CD4-positive, alpha-beta T cell (primary cell): ENCODE data around the gene ATP5MC2. TPM values are rescaled to one million over a fixed set of nuclear protein-coding genes. Genes with fewer than 3 reads are reported as not detected.

ENCODE experiments used
- ATAC-seq: fragments of 200-7000 bp; cut with Tn5 transposase; one replicate; pipeline ENCODE4 v1.10.0; 2022; ENCODE audit warnings: mild to moderate bottlenecking; ENCODE audit not compliant: poor library complexity
- CTCF ChIA-PET: fragments of 350-600 bp; sonication (Branson Sonifier 250); formaldehyde crosslinking; loops from one replicate; lab custom pipeline; 2021; ENCODE audit warnings: antibody characterized with exemption, inconsistent platforms; lab: Charles Lee
- POLR2A ChIA-PET: fragments of 350-600 bp; sonication (Branson Sonifier 250); formaldehyde crosslinking; loops from one replicate; lab custom pipeline; 2021; ENCODE audit warnings: antibody characterized with exemption, inconsistent platforms; lab: Charles Lee
- DNase-seq, 14 experiments: peaks; one replicate each; pipeline ENCODE4 v3.0.0-alpha.2; 2013 to 2020; ENCODE audit warnings: mixed read lengths in 2 of 14
- H3K27ac ChIP-seq, 2 donors: one replicate each; pipeline versions ENCODE4 v1.5.1 to v1.7.0; 2013; ENCODE audit warnings: low read length in 2 of 2, low read depth in 1 of 2, mild to moderate bottlenecking in 1 of 2
- H3K27me3 ChIP-seq, 2 experiments: 1 replicate in 1 of 2; 2 replicates in 1 of 2; pipeline versions ENCODE4 v1.6.1 to v1.7.0; 2013; ENCODE audit warnings: low read length in 2 of 2, control low read depth in 1 of 2, mild to moderate bottlenecking in 1 of 2, moderate library complexity in 1 of 2; ENCODE audit not compliant: insufficient read depth in 2 of 2, control insufficient read depth in 1 of 2
- H3K36me3 ChIP-seq: one replicate; pipeline ENCODE4 v1.6.1; 2013; ENCODE audit warnings: low read length, control low read depth; ENCODE audit not compliant: insufficient read depth
- H3K4me1 ChIP-seq: one replicate; pipeline ENCODE4 v1.6.1; 2013; ENCODE audit warnings: low read length, control low read depth; ENCODE audit not compliant: insufficient read depth
- H3K4me3 ChIP-seq: one replicate; pipeline ENCODE4 v1.5.1; 2013; ENCODE audit warnings: mild to moderate bottlenecking, low read length, moderate library complexity
- H3K9me3 ChIP-seq, 2 experiments: 1 replicate in 1 of 2; 2 replicates in 1 of 2; pipeline versions ENCODE4 v1.6.1 to v1.7.0; 2013; ENCODE audit warnings: low read length in 2 of 2, mild to moderate bottlenecking in 2 of 2, control low read depth in 1 of 2, moderate library complexity in 1 of 2; ENCODE audit not compliant: control insufficient read depth in 1 of 2, insufficient read depth in 1 of 2
- H3K27ac Mint-ChIP-seq: one replicate; pipeline ENCODE4 v1.8.0; 2020; ENCODE audit warnings: mixed read lengths
- H3K27me3 Mint-ChIP-seq: one replicate; pipeline ENCODE4 v1.8.0; 2021; ENCODE audit warnings: mixed read lengths
- H3K36me3 Mint-ChIP-seq: one replicate; pipeline ENCODE4 v1.8.0; 2021; ENCODE audit warnings: low read depth, mixed read lengths
- H3K4me1 Mint-ChIP-seq: one replicate; pipeline ENCODE4 v1.8.0; 2021; ENCODE audit warnings: low read depth, mixed read lengths
- H3K4me3 Mint-ChIP-seq: one replicate; pipeline ENCODE4 v1.8.0; 2020; ENCODE audit warnings: mild to moderate bottlenecking, mixed read lengths
- H3K9me3 Mint-ChIP-seq: one replicate; pipeline ENCODE4 v1.8.0; 2020; ENCODE audit warnings: mixed read lengths
- CTCF ChIP-seq: fragments of 200-600 bp; IDR thresholded peaks from one replicate; pipeline ENCODE4 v1.8.0; 2022; ENCODE audit warnings: antibody characterized with exemption, mild to moderate bottlenecking
- intact Hi-C, 2 experiments: fragments of 100-400 bp; cut with DNase I in 1 of 2; cut with micrococcal nuclease in 1 of 2; formaldehyde crosslinking; loops; one replicate each; pipeline versions ENCODE4 v1.15.1 to v1.9.0; 2023 to 2025; cut with DNase I, micrococcal nuclease
- total RNA-seq, 174 experiments: library from RNA in 2 of 174; stranded (reverse) in 2 of 174; gene quantifications; one replicate each; pipeline ENCODE4 v1.2.3 and lab custom pipeline; 2021 to 2026

ATP5MC2 gene
- total RNA-seq, 2 experiments from 2014 or later, result 235 to 245 TPM

GRCh38 chr12:53625373-53625945 is 50.4 kb downstream of the ATP5MC2 start:
- TF ChIP-seq CTCF, result no peak
- peak overlapping the region; percentile 91 for H3K27ac Mint-ChIP-seq
- ChIA-PET POLR2A (interaction anchor here (1.0 to 3.5 kb wide), 4 partner anchors 8 to 125 kb away, joined by 3 to 28 read pairs (median 7); partner anchors contain the start of gene ATP5MC2), CTCF (interaction anchor here (4.0 to 7.6 kb wide), 2 partner anchors 50 to 121 kb away, joined by 9 to 31 read pairs; partner anchors contain the start of gene ATP5MC2)
- Histone ChIP-seq H3K36me3 (no peaks in the 10 kb centered on the region), H3K27ac (peak overlapping the region; percentile 73 to 78), H3K27me3 (no peaks in the 10 kb centered on the region), H3K4me1 (peaks cover 26% of the 10 kb centered on the region), H3K4me3 (peak overlapping the region; percentile 73), H3K9me3 (no peaks in the 10 kb centered on the region)
- peak overlapping the region; percentile 99 for H3K4me3 Mint-ChIP-seq
- no peak for ATAC-seq
- H3K36me3 Mint-ChIP-seq, result peaks cover 19% of the 10 kb centered on the region
- H3K27me3 Mint-ChIP-seq, result no peaks in the 10 kb centered on the region
- no peaks in the 10 kb centered on the region for H3K9me3 Mint-ChIP-seq
- peaks cover 59% of the 10 kb centered on the region for H3K4me1 Mint-ChIP-seq
- intact Hi-C loops, result loop anchor here in 1 of 2 experiments (5.0 kb wide), 3 partner anchors 102 to 573 kb away; partner anchors contain the start of genes CALCOCO1 and TNS2
- DNase-seq, result peak in 1 of 14 experiments; percentile 9

- peaks cover 59% of the 10 kb centered on the region for H3K4me1 Mint-ChIP-seq
- POLR2A ChIA-PET, result interaction anchor here (1.1 to 3.5 kb wide), 3 partner anchors 12 to 51 kb away, joined by 5 to 28 read pairs (median 12); partner anchors contain the start of gene ATP5MC2
- TF ChIP-seq CTCF, result no peak
Observed at GRCh38 chr12:53624956-53625355, 50.9 kb downstream of the ATP5MC2 start.

GRCh38 chr12:53624458-53624857 is 51.4 kb downstream of the ATP5MC2 start:
- Histone ChIP-seq H3K4me3 (no peak overlapping the region), H3K27me3 (no peaks in the 10 kb centered on the region), H3K9me3 (no peaks in the 10 kb centered on the region), H3K4me1 (peaks cover 29% of the 10 kb centered on the region), H3K36me3 (no peaks in the 10 kb centered on the region), H3K27ac (peak overlapping the region in 1 of 2 donors; percentile 3)
- H3K27ac Mint-ChIP-seq, result peak overlapping the region; percentile 91
- H3K4me1 Mint-ChIP-seq, result peaks cover 59% of the 10 kb centered on the region
- H3K27me3 Mint-ChIP-seq, result no peaks in the 10 kb centered on the region
- ATAC-seq (no peak), DNase-seq (no peak)
- intact Hi-C loops, result loop anchor here in 1 of 2 experiments (5.0 kb wide), 1 partner anchor 82 kb away; no protein-coding TSS in a partner anchor
- H3K9me3 Mint-ChIP-seq, result no peaks in the 10 kb centered on the region
- peaks cover 19% of the 10 kb centered on the region for H3K36me3 Mint-ChIP-seq
- ChIA-PET CTCF (interaction anchor here (0.9 to 7.6 kb wide), 5 partner anchors 13 to 955 kb away, joined by 3 to 31 read pairs (median 5); partner anchors contain the start of gene ATP5MC2), POLR2A (interaction anchor here (2.2 kb wide), 1 partner anchor 51 kb away, joined by 12 read pairs; the partner anchor contains the start of gene ATP5MC2)
- peak overlapping the region; percentile 99 for H3K4me3 Mint-ChIP-seq
- TF ChIP-seq CTCF, result no peak

More at GRCh38 chr12:53624956-53625355, 50.9 kb downstream of the ATP5MC2 start:
- peak overlapping the region; percentile 73 for H3K4me3 ChIP-seq
- DNase-seq, result no peak
- CTCF ChIA-PET, result interaction anchor here (0.9 to 7.6 kb wide), 4 partner anchors 14 to 121 kb away, joined by 3 to 31 read pairs (median 7); partner anchors contain the start of gene ATP5MC2
- no peak overlapping the region for H3K27ac ChIP-seq
- ATAC-seq, result no peak
- H3K27me3 ChIP-seq, result no peaks in the 10 kb centered on the region
- peak overlapping the region; percentile 91 for H3K27ac Mint-ChIP-seq
- no peaks in the 10 kb centered on the region for H3K9me3 Mint-ChIP-seq
- peaks cover 19% of the 10 kb centered on the region for H3K36me3 Mint-ChIP-seq
- no peaks in the 10 kb centered on the region for H3K27me3 Mint-ChIP-seq
- no peaks in the 10 kb centered on the region for H3K9me3 ChIP-seq
- H3K4me1 ChIP-seq, result peaks cover 26% of the 10 kb centered on the region
- peak overlapping the region; percentile 99 for H3K4me3 Mint-ChIP-seq
- no peaks in the 10 kb centered on the region for H3K36me3 ChIP-seq
- intact Hi-C loops, result loop anchor here in 1 of 2 experiments (5.0 kb wide), 4 partner anchors 83 to 573 kb away; partner anchors contain the start of genes CALCOCO1 and TNS2
